Stimulated activated CD8-positive, alpha-beta memory T cell treated with anti-CD3 and anti-CD28 coated beads, Interleukin-7, amount 100 ng/mL, for 48 hours (primary cell): ENCODE data around the gene TCF20.
A peak's percentile ranks its signal among the peaks of the same experiment; 100 is the strongest.

Experiments used
- DNase-seq, 2 donors: peaks; one replicate each; pipeline ENCODE4 v3.0.0-alpha.2; 2020; ENCODE audit warnings: low read depth in 1 of 2; ENCODE audit errors: extremely low read depth in 1 of 2

The TCF20 gene

GRCh38 chr22:42270510-42271190, at the start of gene TCF20:
Gene TCF20 (minus strand): TSS chr22:42270653. CDS start chr22:42215305, 55,348 bp downstream.
- peak; percentile 36 to 49 for DNase-seq

GRCh38 chr22:42319386-42319785, 48.9 kb upstream of the TCF20 start:
- DNase-seq: no peak

- no peak for DNase-seq
Observed at GRCh38 chr22:42318967-42319366, 48.5 kb upstream of the TCF20 start.

- no peak for DNase-seq
Observed at GRCh38 chr22:42317691-42318547, 47.5 kb upstream of the TCF20 start.

- DNase-seq: peak; percentile 41 to 50
Observed at GRCh38 chr22:42317008-42317407, 46.6 kb upstream of the TCF20 start.

GRCh38 chr22:42315392-42315756, 44.9 kb upstream of the TCF20 start:
- no peak for DNase-seq

GRCh38 chr22:42314709-42315391, 44.4 kb upstream of the TCF20 start:
- no peak for DNase-seq

- DNase-seq: no peak
Observed at GRCh38 chr22:42313804-42314581, 43.5 kb upstream of the TCF20 start.

GRCh38 chr22:42313204-42313603, 42.8 kb upstream of the TCF20 start:
- DNase-seq: no peak

GRCh38 chr22:42310291-42311015, 40.0 kb upstream of the TCF20 start:
- DNase-seq: no peak

GRCh38 chr22:42309865-42310264, 39.4 kb upstream of the TCF20 start:
- DNase-seq: no peak

- DNase-seq: no peak
Observed at GRCh38 chr22:42308892-42309468, 38.5 kb upstream of the TCF20 start.

- DNase-seq: no peak
Observed at GRCh38 chr22:42307806-42308563, 37.5 kb upstream of the TCF20 start.

- DNase-seq: no peak
Observed at GRCh38 chr22:42306010-42306409, 35.6 kb upstream of the TCF20 start.

- no peak for DNase-seq
Observed at GRCh38 chr22:42304324-42304790, 33.9 kb upstream of the TCF20 start.

- DNase-seq: no peak
Observed at GRCh38 chr22:42303396-42304323, 33.2 kb upstream of the TCF20 start.

GRCh38 chr22:42301742-42302102, 31.3 kb upstream of the TCF20 start:
- no peak for DNase-seq
